GM12878 (cell line): ENCODE results near the gene DRAP1. TPM values are rescaled to one million over a fixed set of nuclear protein-coding genes. Genes with fewer than 3 reads are reported as not detected.

Source experiments
- ATAC-seq: fragments of 200-7000 bp; cut with Tn5 transposase; 3 replicates; pipeline ENCODE4 v1.9.1; 2020; ENCODE audit warnings: mild to moderate bottlenecking, moderate library complexity
- BruUV-seq: library from RNA; stranded (reverse); fragments of 400-500 nt; replicated peaks from 2 replicates; lab custom pipeline; 2021; lab: Mats Ljungman, UMichigan
- CTCF ChIA-PET: fragments of 300-600 bp; sonication (Branson Sonifier 250); formaldehyde crosslinking; extraction: SDS; loops from one replicate; lab custom pipeline; 2021; ENCODE audit warnings: inconsistent platforms; lab: Yijun Ruan, JAX
- POLR2A ChIA-PET: fragments of 350-600 bp; formaldehyde crosslinking; extraction: SDS; loops from one replicate; lab custom pipeline; 2021; ENCODE audit warnings: inconsistent platforms; lab: Charles Lee
- RAD21 ChIA-PET: fragments of 300-600 bp; sonication (Branson Sonifier 250); formaldehyde crosslinking; loops from one replicate; lab custom pipeline; 2023; ENCODE audit warnings: antibody characterized with exemption; ENCODE audit not compliant: unreplicated experiment; lab: Charles Lee
- SMC1A ChIA-PET: fragments of 300-600 bp; sonication (Branson Sonifier 250); formaldehyde crosslinking; loops from one replicate; lab custom pipeline; 2023; ENCODE audit not compliant: unreplicated experiment, uncharacterized antibody; lab: Charles Lee
- DNase-seq: peaks from one replicate; pipeline ENCODE4 v3.0.0-alpha.2; 2011; ENCODE audit warnings: low read depth, low spot score
- FAIRE-seq: peaks from 3 replicates; lab custom pipeline; 2011; peaks lifted over from hg19 to GRCh38; lab: Jason Lieb, UNC
- H2AFZ ChIP-seq: 2 replicates; pipeline ENCODE4 v1.6.0; 2011; ENCODE audit warnings: low read depth, low read length, control low read depth; ENCODE audit not compliant: control insufficient read depth
- H3K27ac ChIP-seq: 2 replicates; pipeline ENCODE4 v1.5.1; 2011; ENCODE audit warnings: control low read depth; ENCODE audit not compliant: control insufficient read depth, insufficient read depth
- H3K27me3 ChIP-seq, 2 experiments: replicated peaks in 1 of 2; 2 replicates each; pipeline versions ENCODE4 v1.6.0 to v1.6.1; 2011; ENCODE audit warnings: low read length in 1 of 2; ENCODE audit not compliant: control insufficient read depth in 2 of 2, insufficient read depth in 2 of 2
- H3K36me3 ChIP-seq, 2 experiments: 2 replicates each; pipeline ENCODE4 v1.5.1; 2011; ENCODE audit warnings: low read length in 1 of 2; ENCODE audit not compliant: control insufficient read depth in 2 of 2, insufficient read depth in 2 of 2
- H3K4me1 ChIP-seq: 2 replicates; pipeline ENCODE4 v1.6.1; 2011; ENCODE audit warnings: mild to moderate bottlenecking, low read length, moderate library complexity, mixed read lengths; ENCODE audit not compliant: control insufficient read depth, insufficient read depth
- H3K4me2 ChIP-seq: 2 replicates; pipeline ENCODE4 v1.6.0; 2011; ENCODE audit warnings: control low read depth; ENCODE audit not compliant: control insufficient read depth, insufficient read depth
- H3K4me3 ChIP-seq: fragments of 200-600 bp; sonication (generic); 2 replicates; pipeline ENCODE4 v1.5.1; 2016
- H3K79me2 ChIP-seq: 2 replicates; pipeline ENCODE4 v1.6.0; 2011; ENCODE audit warnings: low read length; ENCODE audit not compliant: control insufficient read depth, insufficient read depth
- H3K9ac ChIP-seq: 2 replicates; pipeline ENCODE4 v1.8.0; 2011; ENCODE audit warnings: low read length, control low read depth, mixed read lengths; ENCODE audit not compliant: control insufficient read depth, insufficient read depth
- H3K9me3 ChIP-seq: replicated peaks from 3 replicates; pipeline ENCODE4 v1.5.1; 2011; ENCODE audit warnings: mild to moderate bottlenecking, low read length; ENCODE audit not compliant: control insufficient read depth, insufficient read depth
- H4K20me1 ChIP-seq: 2 replicates; pipeline ENCODE4 v1.6.0; 2011; ENCODE audit not compliant: control insufficient read depth, insufficient read depth
- CBX3 ChIP-seq: fragments of 200-600 bp; sonication (generic); IDR thresholded peaks from 2 replicates; pipeline ENCODE4 v1.6.1; 2016; ENCODE audit warnings: low read depth, borderline replicate concordance
- POLR2AphosphoS5 ChIP-seq: IDR thresholded peaks from 2 replicates; pipeline ENCODE4 v1.6.1; 2011; ENCODE audit warnings: mild to moderate bottlenecking, low read length, inconsistent platforms
- SMC3 ChIP-seq: IDR thresholded peaks from 2 replicates; pipeline ENCODE4 v1.6.1; 2011; ENCODE audit warnings: low read length, improper control_type of control experiment, borderline replicate concordance
- ZNF622 ChIP-seq: fragments of 450-650 bp; IDR thresholded peaks from 2 replicates; pipeline ENCODE4 v1.6.1; 2017; ENCODE audit warnings: mild to moderate bottlenecking, inconsistent platforms
- whole genome bisulfite sequencing: methylation state at CpG from one replicate; pipeline ENCODE4 v1.1.6; 2016; ENCODE audit warnings: low lambda C conversion rate; ENCODE audit not compliant: insufficient replicate concordance, insufficient coverage; ENCODE audit errors: missing lambda C conversion rate; 5-methylcytosine and 5-hydroxymethylcytosine counted together
- in situ Hi-C: fragments of 300-500 bp; cut with MboI; formaldehyde crosslinking; loops from 9 replicates; pipeline ENCODE4 v1.14.3; 2018; ENCODE audit warnings: mixed read lengths
- intact Hi-C: fragments of 100-400 bp; cut with micrococcal nuclease; formaldehyde crosslinking; loops from one replicate; pipeline ENCODE4 v1.14.2; 2022; ENCODE audit not compliant: unreplicated experiment
- polyA plus RNA-seq, 11 experiments: library from polyadenylated mRNA; depleted of rRNA in 4 of 11; unstranded in 6 of 11; stranded (reverse) in 5 of 11; fragments of >200 nt; fragmentation: Nextera tagmentation in 4 of 11; fragmentation: Illumina TruSeq in 1 of 11; extraction: Ambion mirVana in 4 of 11; extraction: Trizol in 1 of 11; gene quantifications; 1 replicate in 1 of 11; 2 replicates in 10 of 11; pipeline versions ENCODE4 v1.2.1 to v1.2.3, GENCODE V29; 2011 to 2016; ENCODE audit warnings: inconsistent platforms in 2 of 11, missing spikeins in 2 of 11, low read depth in 1 of 11
- total RNA-seq, 4 experiments: library from RNA; depleted of rRNA in 3 of 4; stranded (reverse); fragments of >200 nt in 3 of 4; fragmentation: Illumina TruSeq in 1 of 4; extraction: Trizol in 1 of 4; gene quantifications; 2 replicates each; pipeline versions ENCODE4 v1.2.1 to v1.2.3, GENCODE V29; 2013 to 2021

The DRAP1 gene
- total and polyA plus RNA-seq, 10 of the 15 experiments (the other 5 are each of a cell fraction or from before 2014, with no cell fraction given): 9.4 to 163 (median 114) TPM

- no peaks in the 10 kb centered on the region for H3K36me3 ChIP-seq
- FAIRE-seq (no peak), DNase-seq (no peak), ATAC-seq (no peak)
- H3K4me3 ChIP-seq: no peak overlapping the region
- in situ Hi-C loops: no loop called here
- BruUV-seq: no TSS peak
- H3K27ac ChIP-seq: no peak overlapping the region
- H3K4me1 ChIP-seq: peaks cover 14% of the 10 kb centered on the region
- ChIA-PET RAD21 (interaction anchor here (0.6 to 1.1 kb wide), 2 partner anchors 27 to 53 kb away, joined by 4 read pairs; no protein-coding TSS in a partner anchor), CTCF (interaction anchor here (0.8 kb wide), 1 partner anchor 109 kb away, joined by 3 read pairs; no protein-coding TSS in a partner anchor), POLR2A (interaction anchor here (0.6 to 0.7 kb wide), 2 partner anchors 21 kb away, joined by 3 read pairs; no protein-coding TSS in a partner anchor), SMC1A (interaction anchor here (1.1 kb wide), 1 partner anchor 9 kb away, joined by 3 read pairs; no protein-coding TSS in a partner anchor)
- no peaks in the 10 kb centered on the region for H3K27me3 ChIP-seq
- H3K9ac ChIP-seq: no peak overlapping the region
- TF ChIP-seq SMC3: no peak
- no peaks in the 10 kb centered on the region for H3K9me3 ChIP-seq
- no peak overlapping the region for H2AFZ ChIP-seq
- H3K79me2 ChIP-seq: no peaks in the 10 kb centered on the region
- intact Hi-C loops: no loop called here
- H4K20me1 ChIP-seq: no peaks in the 10 kb centered on the region
- 71% methylated on average over 8 of the region's 8 CpGs for WGBS
- H3K4me2 ChIP-seq: no peak overlapping the region
Observed at GRCh38 chr11:65954771-65955170, 35.5 kb downstream of the DRAP1 start.

- Histone ChIP-seq H3K79me2 (peaks cover 22% of the 10 kb centered on the region), H3K4me1 (peaks cover 17% of the 10 kb centered on the region), H3K9me3 (no peaks in the 10 kb centered on the region), H3K4me3 (no peak overlapping the region), H3K27ac (no peak overlapping the region), H3K36me3 (no peaks in the 10 kb centered on the region), H3K27me3 (no peaks in the 10 kb centered on the region), H4K20me1 (no peaks in the 10 kb centered on the region), H3K9ac (no peak overlapping the region), H2AFZ (no peak overlapping the region), H3K4me2 (no peak overlapping the region)
- DNase-seq (no peak), FAIRE-seq (no peak), ATAC-seq (no peak)
- no TSS peak for BruUV-seq
- intact Hi-C loops (no loop called here), in situ Hi-C loops (no loop called here)
- POLR2A ChIA-PET: interaction anchor here (0.8 to 1.5 kb wide), 3 partner anchors 30 to 68 kb away, joined by 3 to 5 read pairs (median 3); partner anchors contain the start of genes BANF1 and CCDC85B
- SMC1A ChIA-PET: interaction anchor here (0.7 to 1.7 kb wide), 5 partner anchors 46 to 74 kb away, joined by 3 to 4 read pairs (median 3); partner anchors contain the start of gene CCDC85B
- WGBS: 74% methylated on average over 4 of the region's 4 CpGs
- TF ChIP-seq ZNF622 (no peak), POLR2AphosphoS5 (no peak), CBX3 (no peak)
- CTCF ChIA-PET: interaction anchor here (0.7 to 1.6 kb wide), 4 partner anchors 9 to 73 kb away, joined by 3 to 7 read pairs (median 4); no protein-coding TSS in a partner anchor
- RAD21 ChIA-PET: interaction anchor here (1.0 to 1.9 kb wide), 2 partner anchors 60 to 74 kb away, joined by 3 to 7 read pairs; no protein-coding TSS in a partner anchor
Observed at GRCh38 chr11:65958291-65958690, 39.1 kb downstream of the DRAP1 start.
